ENCODE measurements around the gene EIF4G2.

- no peak for TF ChIP-seq CTCF (IDR thresholded peaks at IDR 0.05)
- TF ChIP-seq EZH2phosphoT487 (IDR thresholded peaks at IDR 0.05), result no peak
- no peak for TF ChIP-seq EZH2 (IDR thresholded peaks at IDR 0.05)
These were observed 39.5 kb upstream of the EIF4G2 start for GRCh38 chr11:10847960-10848860.

Measured in neural progenitor cell (in vitro differentiated cells).